T-helper 2 cell (primary cell): ENCODE results near the gene ZNF292.
"Not testable (repeated sequence)": the region's sequence is repeated elsewhere in the genome, so short reads cannot be mapped to it uniquely, and the experiment has no call there.

Experiments
- DNase-seq, 5 experiments: peaks; one replicate each; pipeline versions ENCODE4 v3.0.0 to v3.0.0-alpha.2; 2012 to 2022

The ZNF292 gene

DNA sequence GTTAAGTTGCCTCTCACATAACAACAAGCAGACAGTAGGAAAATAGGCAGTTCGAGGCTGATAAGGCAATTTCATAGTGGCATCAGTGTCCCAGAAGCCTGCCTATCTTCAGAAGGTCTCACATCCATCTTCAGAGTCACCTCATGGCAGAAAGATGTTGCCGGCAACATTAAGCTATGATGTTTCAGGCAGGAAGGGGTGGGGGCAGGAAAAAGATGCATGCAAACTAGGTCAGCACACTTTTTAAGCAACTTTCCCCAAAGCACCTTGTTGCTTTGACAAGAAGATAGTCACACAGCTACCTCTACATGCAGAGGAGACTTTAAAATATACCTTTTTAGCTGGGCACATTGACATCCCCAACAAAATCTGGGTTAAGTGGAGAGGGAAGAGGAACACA lies 123.8 kb downstream of the ZNF292 start:
- no peak for DNase-seq

DNA sequence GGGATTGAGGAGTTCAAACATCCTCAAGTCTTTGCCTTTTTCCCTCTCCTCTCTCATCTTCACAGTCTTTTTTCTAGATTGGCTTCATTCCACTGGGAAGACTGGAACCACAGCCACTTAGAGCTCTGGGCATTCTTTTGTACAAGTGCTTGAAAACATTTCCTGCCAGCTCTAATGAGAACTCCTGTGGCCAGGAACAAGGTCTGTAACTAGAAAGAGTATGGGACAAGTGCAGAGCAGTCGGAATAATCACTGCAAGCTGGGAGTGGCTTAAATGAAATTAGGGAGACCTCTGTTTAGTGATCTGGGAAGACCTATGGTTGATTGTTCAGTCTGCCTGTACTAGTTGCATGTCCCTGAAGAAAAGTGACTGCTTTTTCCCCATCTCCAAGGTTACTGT lies 126.1 kb downstream of the ZNF292 start:
- DNase-seq, result no peak

DNA sequence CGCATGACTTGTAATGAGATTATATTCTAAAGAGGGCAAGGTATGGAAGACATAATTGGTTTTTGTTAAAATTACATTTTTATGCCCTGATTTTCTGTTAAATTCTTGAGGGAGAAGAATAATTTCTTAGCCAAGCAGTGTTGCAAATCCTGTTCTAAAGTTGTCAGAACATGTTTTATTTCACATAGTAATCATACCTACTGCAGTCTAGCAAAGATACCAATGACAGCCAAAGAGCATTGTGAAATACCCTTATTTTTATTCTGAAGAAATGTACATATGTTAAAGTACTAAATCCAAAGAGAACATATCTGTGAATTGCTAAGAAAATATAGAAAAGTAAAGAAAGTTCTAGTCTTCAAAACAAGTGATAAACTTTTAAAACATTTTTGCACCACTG lies 127.4 kb downstream of the ZNF292 start:
- no peak for DNase-seq

DNA sequence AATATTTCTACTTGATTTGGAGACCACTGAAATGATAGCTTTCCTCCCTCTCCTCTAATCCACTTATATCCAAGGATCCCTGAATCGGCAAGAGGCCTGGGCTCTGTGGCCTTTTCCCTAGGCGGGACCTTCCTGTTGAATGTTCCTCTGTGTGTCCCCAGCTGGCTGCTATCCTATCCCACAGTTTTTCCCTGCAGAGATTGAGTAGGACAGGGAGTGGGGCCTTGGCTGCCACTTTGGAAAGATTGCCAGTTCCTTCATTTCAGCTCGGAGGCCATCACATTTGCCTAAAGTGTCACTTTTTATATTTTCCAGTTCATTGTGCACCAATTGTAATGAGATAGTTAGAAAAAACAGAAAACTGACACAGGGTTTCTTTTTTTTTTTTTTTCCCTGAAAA lies 128.1 kb downstream of the ZNF292 start:
- no peak for DNase-seq

DNA sequence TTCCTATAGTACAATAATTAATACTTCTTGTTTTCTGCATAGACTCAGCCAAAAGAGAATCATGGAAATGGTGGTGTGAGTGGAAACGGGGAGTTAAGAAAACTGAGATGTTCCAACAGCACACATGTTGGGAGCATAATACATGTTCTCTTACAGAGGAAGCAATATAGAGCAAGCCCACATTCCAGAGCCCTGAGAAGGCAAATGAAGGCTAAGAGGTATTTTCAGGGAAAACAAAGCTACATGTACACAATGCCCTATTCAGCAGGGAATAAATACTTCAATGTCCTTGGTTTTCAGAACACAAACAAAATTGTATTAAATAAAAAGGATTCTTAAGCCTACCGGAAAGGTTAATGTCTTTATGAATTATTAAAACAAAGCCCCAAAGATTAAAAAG lies 131.9 kb downstream of the ZNF292 start:
- no peak for DNase-seq

DNA sequence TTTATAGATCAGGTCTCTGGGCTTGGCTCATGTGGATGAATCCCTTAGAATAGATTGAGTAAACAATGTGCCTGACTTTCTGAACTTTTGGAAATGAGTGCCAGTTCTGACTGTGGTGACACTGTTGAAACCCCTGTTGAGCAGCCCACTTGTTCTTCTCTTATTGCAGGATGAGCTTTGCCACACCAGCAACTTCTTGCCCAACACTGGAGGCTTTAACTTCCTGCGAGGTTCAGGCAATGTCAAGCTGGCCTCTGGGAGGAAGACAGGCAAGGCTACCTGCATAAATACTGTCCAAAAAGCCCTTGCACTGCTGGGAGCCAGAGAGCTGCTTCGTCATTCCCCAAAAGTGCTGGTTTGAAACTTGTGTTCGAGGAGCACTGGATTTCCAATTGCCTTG lies 134.2 kb downstream of the ZNF292 start:
- DNase-seq, result no peak

DNA sequence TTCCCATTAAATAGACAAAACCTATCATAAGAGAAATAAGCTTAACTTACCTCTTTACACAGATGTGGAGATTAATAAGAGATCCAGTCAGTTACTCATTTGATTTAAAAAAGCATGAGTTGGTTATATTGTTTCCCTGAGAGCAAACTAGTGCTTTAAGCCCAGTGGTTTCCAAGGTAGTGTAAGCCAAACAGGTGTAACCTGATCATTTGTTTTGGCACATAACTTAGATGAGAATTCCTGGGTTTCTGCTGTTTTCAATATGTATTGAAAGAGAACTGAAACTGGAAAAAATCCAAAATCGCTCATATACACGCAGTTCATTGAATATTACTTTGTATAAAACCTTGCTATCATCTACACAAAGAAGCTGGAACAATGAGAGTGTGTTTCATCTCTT lies 136.5 kb downstream of the ZNF292 start:
- DNase-seq, result no peak

DNA sequence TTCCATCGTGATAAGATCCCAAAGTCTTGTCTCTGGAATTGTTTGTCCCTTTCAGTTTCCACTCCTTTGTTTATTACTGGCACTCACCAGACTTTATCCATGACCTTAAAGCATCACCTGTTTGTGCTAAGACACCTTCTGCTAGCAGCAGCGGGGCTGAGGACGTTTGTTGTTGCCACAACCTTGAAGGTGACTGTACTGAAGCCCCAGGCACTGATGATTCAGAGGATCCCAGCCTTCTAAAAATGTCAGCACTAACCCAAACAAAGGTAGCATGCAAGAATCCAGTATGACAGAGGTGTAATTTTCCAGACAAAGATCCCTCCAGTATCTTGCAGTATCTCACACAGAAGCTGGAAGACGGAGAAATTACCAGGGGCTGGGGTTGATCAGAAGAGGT lies 138.2 kb downstream of the ZNF292 start:
- no peak for DNase-seq

DNA sequence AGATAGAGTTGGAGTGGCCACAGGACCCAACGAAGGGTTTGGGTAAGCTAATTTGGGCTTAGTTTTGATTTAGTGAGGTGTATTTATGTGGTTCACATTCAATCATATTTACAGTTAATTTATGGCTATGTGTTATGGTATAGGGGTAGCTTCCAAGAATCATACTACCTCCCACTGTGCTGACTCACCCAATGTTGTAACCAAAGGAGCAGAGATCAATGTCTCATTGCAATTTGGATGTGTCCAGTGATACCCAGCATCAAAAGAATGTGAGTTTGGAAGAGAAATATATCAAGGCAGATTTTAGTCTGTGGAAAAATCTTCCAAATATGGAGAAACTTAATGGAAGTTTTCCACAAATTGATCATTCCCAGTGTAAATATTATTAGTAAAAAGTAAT lies 141.8 kb downstream of the ZNF292 start:
- no peak for DNase-seq

DNA sequence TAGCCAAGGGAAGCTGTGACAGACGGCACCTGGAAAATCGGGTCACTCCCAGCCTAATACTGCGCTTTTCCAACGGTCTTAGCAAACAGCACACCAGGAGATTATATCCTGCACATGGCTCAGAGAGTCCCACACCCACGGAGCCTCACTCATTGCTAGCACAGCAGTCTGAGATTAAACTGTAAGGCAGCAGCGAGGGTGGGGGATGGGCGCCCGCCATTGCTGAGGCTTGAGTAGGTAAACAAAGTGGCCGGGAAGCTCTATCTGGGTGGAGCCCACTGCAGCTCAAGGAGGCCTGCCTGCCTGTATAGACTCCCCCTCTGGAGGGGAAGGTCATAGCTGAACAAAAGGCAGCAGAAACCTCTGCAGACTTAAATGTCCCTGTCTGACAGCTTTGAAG lies 145.9 kb downstream of the ZNF292 start:
- DNase-seq, result not testable (repeated sequence)

DNA sequence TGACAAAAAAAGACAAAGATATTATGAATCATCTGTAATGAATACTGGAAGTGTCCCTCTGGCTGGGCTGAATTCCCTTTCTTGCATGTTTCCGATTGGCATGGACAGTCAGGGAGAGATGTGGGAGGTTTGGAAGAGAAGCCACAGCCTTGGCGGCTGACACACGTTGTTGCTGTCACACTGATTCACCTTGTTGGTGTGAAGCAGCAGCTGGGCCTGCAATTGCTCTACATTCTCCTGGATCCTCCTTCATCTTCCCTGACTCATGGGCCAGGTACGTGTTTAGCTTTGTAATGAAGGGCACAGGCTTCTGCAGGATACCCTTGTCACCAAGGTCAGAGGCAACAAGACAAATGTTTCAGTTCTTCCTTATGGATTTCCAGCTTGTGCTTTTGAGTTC lies 153.6 kb downstream of the ZNF292 start:
- DNase-seq, result no peak

DNA sequence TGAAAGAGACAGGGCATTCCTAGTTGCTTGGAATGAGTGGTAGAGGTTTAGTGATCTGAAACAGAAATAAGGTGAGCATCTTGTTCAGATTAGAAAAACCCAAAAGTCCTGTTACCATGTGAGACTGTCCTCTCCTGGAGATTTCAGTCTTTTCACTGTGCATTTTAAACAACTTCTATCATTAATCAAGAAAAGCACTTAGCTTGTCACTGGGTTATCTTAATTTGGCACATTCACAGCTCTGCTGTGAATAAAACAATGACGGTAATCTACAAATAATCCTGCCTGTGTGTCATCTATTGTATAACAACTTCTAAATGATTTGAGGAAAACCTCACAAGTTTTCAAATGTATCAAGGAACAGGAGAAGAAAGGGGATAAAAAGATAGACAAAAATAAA lies 157.5 kb downstream of the ZNF292 start:
- DNase-seq, result no peak
